Breast epithelium (tissue), 3 donors: Measurements from ENCODE around the gene ADCK1.
"Not testable (repeated sequence)": the region's sequence is repeated elsewhere in the genome, so short reads cannot be mapped to it uniquely, and the experiment has no call there.

Experiments used
- CTCF ChIP-seq, 3 donors: fragments of 450-650 bp; IDR thresholded peaks; one replicate each; pipeline ENCODE4 v1.5.1; 2016 to 2017; ENCODE audit warnings: antibody characterized with exemption in 3 of 3, mild to moderate bottlenecking in 3 of 3, moderate library complexity in 3 of 3
- POLR2A ChIP-seq: fragments of 450-650 bp; IDR thresholded peaks from one replicate; pipeline ENCODE4 v1.6.1; 2016; ENCODE audit warnings: antibody characterized with exemption, mild to moderate bottlenecking, moderate library complexity
- POLR2AphosphoS5 ChIP-seq, 3 donors: sonication (generic); formaldehyde crosslinking; IDR thresholded peaks; one replicate each; pipeline ENCODE4 v1.6.1; 2017; ENCODE audit warnings: antibody characterized with exemption in 3 of 3

- TF ChIP-seq POLR2A; CTCF (IDR thresholded peaks at IDR 0.05); POLR2AphosphoS5 (IDR thresholded peaks at IDR 0.05): not testable (repeated sequence)
These were observed 115.5 kb downstream of the ADCK1 start for GRCh38 chr14:77915390-77915789.
